ENCODE measurements around the gene C2CD3. TPM values are rescaled to one million over a fixed set of nuclear protein-coding genes. Genes with fewer than 3 reads are reported as not detected.

Gene C2CD3
- total and polyA plus RNA-seq, 4 donors, result 3.1 to 14.5 (median 6.7) TPM

DNA sequence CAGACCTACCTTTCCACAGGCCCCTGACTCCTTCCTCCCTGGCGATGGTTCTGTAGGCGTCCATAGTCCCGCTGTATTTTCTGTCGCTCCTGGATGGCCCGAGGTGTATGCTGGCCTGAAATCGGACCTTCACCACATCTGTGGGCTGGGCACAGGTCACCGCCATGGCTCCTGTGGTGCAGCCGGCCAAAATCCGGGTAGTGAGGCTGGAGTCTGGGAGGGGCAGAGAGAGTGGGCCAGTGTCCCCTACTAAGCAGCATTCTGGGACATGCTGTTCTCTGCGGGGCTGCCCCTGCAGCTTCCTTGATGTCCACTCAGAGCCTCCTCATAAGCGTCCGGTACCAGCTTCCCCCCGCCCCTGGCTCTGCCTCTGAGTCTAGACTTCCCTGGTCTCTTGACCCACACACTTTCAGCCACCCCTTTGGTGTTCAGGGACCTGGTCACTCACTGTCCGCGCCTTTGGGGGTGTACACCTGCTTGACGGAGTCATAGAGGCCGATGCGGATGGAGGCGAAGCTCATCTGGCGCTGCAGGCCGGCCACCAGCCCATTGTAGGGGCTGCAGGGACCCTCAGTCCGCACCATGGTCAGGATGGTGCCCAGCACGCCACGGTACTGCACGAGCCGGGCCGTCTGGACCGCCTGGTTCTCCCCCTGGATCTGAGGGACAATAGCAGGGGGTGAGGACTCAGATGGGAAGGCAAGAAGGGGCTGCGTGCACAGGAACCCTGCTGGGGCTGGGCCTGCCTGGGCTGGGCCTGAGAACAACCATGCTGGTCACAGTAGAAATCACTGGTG, 164.9 kb downstream of the C2CD3 start:
- peak; percentile 31 for DNase-seq (ENCODE audit: low spot score)
- Histone ChIP-seq H3K4me1 (ENCODE audit: control insufficient read depth in 4 of 4, insufficient read depth in 4 of 4, low read length in 3 of 4) (peaks cover 0 to 5% (median 3%) of the 10 kb centered on the region in 4 donors), H3K27ac (ENCODE audit: low read depth in 1 of 2, low read length in 2 of 2) (no peak overlapping the region), H3K9ac (ENCODE audit: low read depth in 1 of 2, low read length in 2 of 2) (no peak overlapping the region), H3K9me3 (ENCODE audit: control insufficient read depth in 4 of 4, low read length in 3 of 4) (no peaks in the 10 kb centered on the region), H3K4me3 (ENCODE audit: low read depth in 1 of 3, low read length in 3 of 3) (no peak overlapping the region), H3K27me3 (ENCODE audit: control insufficient read depth in 4 of 4, insufficient read depth in 4 of 4, low read length in 3 of 4) (no peaks in the 10 kb centered on the region), H3K36me3 (ENCODE audit: control insufficient read depth in 4 of 4, insufficient read depth in 3 of 4, low read depth in 1 of 4, low read length in 3 of 4) (peaks cover 0 to 5% (median 0%) of the 10 kb centered on the region in 4 donors)
- 98% methylated on average over 29 of the region's 29 CpGs for WGBS
- TF ChIP-seq YY1 (IDR thresholded peaks at IDR 0.05), result no peak

DNA sequence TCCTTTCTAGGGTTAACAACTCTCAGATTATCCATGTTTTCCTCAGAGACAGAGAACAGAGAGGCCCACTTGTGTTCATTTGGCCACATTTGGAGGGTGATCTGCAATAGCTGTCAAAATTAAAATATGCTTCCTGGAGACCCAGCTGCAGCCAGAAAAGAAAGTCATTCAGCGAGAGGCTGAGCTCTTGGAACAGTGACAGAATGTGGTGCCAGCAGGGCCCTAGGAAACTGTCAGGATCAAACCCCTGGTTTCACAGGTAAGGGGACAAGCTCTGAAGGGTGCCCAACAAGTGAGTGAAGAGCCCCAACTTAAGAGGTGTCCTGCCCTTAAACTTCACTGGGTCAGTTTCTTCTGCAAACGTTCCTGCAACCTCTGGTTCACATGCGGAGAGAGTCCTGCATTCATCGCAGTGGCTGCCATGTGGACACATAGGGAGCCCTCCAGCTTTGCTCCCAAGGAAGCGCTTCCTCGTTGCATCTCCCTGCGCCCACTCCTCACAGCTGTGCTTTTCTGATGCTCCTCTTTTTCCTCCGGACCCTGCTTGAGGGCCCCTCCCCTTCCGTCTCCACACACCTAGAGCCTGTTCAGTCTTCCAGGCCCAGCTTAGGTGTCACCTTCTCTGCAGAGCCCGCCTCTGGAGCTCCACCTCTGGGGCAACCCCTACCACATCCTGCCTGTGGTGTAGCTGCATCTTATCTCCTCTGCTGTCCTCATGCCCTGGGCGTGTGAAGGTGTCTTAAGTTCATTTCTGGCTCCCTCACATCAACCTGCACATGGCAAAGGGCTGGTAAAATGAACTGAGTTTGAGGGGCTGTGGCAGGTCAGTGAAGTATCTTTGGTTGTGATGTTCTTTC, 165.8 kb downstream of the C2CD3 start:
- Histone ChIP-seq H3K36me3 (ENCODE audit: control insufficient read depth in 4 of 4, insufficient read depth in 3 of 4, low read depth in 1 of 4, low read length in 3 of 4) (peaks cover 0 to 5% (median 0%) of the 10 kb centered on the region in 4 donors), H3K9me3 (ENCODE audit: control insufficient read depth in 4 of 4, low read length in 3 of 4) (no peaks in the 10 kb centered on the region), H3K9ac (ENCODE audit: low read depth in 1 of 2, low read length in 2 of 2) (no peak overlapping the region), H3K4me1 (ENCODE audit: control insufficient read depth in 4 of 4, insufficient read depth in 4 of 4, low read length in 3 of 4) (peaks cover 0 to 5% (median 3%) of the 10 kb centered on the region in 4 donors), H3K27ac (ENCODE audit: low read depth in 1 of 2, low read length in 2 of 2) (no peak overlapping the region), H3K4me3 (ENCODE audit: low read depth in 1 of 3, low read length in 3 of 3) (no peak overlapping the region), H3K27me3 (ENCODE audit: control insufficient read depth in 4 of 4, insufficient read depth in 4 of 4, low read length in 3 of 4) (no peaks in the 10 kb centered on the region)
- WGBS, result 85% methylated on average over 11 of the region's 11 CpGs
- no peak for TF ChIP-seq EGR1 (IDR thresholded peaks at IDR 0.05; ENCODE audit: low read depth in 2 of 2)
- no peak for TF ChIP-seq GABPA (IDR thresholded peaks at IDR 0.05 in 1 of 2, conservative IDR thresholded peaks at IDR 0.05 in 1 of 2)
- no peak for TF ChIP-seq RXRA (IDR thresholded peaks at IDR 0.05)
- no peak for TF ChIP-seq FOXA2 (IDR thresholded peaks at IDR 0.05)
- no peak for TF ChIP-seq HNF4A (conservative IDR thresholded peaks at IDR 0.05)
- no peak for TF ChIP-seq FOXA1 (IDR thresholded peaks at IDR 0.05)
- no peak for TF ChIP-seq RAD21 (IDR thresholded peaks at IDR 0.05)
- TF ChIP-seq SP1 (IDR thresholded peaks at IDR 0.05), result no peak
- TF ChIP-seq JUND (IDR thresholded peaks at IDR 0.05), result no peak
- TF ChIP-seq, protein P1, sequence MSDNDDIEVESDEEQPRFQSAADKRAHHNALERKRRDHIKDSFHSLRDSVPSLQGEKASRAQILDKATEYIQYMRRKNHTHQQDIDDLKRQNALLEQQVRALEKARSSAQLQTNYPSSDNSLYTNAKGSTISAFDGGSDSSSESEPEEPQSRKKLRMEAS (IDR thresholded peaks at IDR 0.05), result no peak
- TF ChIP-seq, protein P2, sequence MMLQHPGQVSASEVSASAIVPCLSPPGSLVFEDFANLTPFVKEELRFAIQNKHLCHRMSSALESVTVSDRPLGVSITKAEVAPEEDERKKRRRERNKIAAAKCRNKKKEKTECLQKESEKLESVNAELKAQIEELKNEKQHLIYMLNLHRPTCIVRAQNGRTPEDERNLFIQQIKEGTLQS (IDR thresholded peaks at IDR 0.05), result no peak
- TF ChIP-seq, protein P3, sequence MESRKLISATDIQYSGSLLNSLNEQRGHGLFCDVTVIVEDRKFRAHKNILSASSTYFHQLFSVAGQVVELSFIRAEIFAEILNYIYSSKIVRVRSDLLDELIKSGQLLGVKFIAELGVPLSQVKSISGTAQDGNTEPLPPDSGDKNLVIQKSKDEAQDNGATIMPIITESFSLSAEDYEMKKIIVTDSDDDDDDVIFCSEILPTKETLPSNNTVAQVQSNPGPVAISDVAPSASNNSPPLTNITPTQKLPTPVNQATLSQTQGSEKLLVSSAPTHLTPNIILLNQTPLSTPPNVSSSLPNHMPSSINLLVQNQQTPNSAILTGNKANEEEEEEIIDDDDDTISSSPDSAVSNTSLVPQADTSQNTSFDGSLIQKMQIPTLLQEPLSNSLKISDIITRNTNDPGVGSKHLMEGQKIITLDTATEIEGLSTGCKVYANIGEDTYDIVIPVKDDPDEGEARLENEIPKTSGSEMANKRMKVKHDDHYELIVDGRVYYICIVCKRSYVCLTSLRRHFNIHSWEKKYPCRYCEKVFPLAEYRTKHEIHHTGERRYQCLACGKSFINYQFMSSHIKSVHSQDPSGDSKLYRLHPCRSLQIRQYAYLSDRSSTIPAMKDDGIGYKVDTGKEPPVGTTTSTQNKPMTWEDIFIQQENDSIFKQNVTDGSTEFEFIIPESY (IDR thresholded peaks at IDR 0.05), result no peak
- no peak for TF ChIP-seq YY1 (IDR thresholded peaks at IDR 0.05)
- TF ChIP-seq, protein P4, sequence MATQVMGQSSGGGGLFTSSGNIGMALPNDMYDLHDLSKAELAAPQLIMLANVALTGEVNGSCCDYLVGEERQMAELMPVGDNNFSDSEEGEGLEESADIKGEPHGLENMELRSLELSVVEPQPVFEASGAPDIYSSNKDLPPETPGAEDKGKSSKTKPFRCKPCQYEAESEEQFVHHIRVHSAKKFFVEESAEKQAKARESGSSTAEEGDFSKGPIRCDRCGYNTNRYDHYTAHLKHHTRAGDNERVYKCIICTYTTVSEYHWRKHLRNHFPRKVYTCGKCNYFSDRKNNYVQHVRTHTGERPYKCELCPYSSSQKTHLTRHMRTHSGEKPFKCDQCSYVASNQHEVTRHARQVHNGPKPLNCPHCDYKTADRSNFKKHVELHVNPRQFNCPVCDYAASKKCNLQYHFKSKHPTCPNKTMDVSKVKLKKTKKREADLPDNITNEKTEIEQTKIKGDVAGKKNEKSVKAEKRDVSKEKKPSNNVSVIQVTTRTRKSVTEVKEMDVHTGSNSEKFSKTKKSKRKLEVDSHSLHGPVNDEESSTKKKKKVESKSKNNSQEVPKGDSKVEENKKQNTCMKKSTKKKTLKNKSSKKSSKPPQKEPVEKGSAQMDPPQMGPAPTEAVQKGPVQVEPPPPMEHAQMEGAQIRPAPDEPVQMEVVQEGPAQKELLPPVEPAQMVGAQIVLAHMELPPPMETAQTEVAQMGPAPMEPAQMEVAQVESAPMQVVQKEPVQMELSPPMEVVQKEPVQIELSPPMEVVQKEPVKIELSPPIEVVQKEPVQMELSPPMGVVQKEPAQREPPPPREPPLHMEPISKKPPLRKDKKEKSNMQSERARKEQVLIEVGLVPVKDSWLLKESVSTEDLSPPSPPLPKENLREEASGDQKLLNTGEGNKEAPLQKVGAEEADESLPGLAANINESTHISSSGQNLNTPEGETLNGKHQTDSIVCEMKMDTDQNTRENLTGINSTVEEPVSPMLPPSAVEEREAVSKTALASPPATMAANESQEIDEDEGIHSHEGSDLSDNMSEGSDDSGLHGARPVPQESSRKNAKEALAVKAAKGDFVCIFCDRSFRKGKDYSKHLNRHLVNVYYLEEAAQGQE (IDR thresholded peaks at IDR 0.05), result no peak
- DNase-seq (ENCODE audit: low spot score), result peak; percentile 33

Measured in liver (tissue), 9 donors.